DND-41 (cell line): Measurements from ENCODE around the gene FAM120A.

Experiments
- ATAC-seq: fragments of 200-7000 bp; cut with Tn5 transposase; 3 replicates; pipeline ENCODE4 v1.9.1; 2021; ENCODE audit warnings: low read depth; ENCODE audit not compliant: insufficient read depth
- DNase-seq: peaks from one replicate; pipeline ENCODE4 v3.0.0-alpha.2; 2020
- H2AFZ ChIP-seq: 2 replicates; pipeline ENCODE4 v1.6.0; 2012; ENCODE audit warnings: low read depth, low read length
- H3K27ac ChIP-seq: 2 replicates; pipeline ENCODE4 v1.5.1; 2012; ENCODE audit warnings: low read length, inconsistent platforms
- H3K27me3 ChIP-seq: fragments of 200-600 bp; sonication (generic); 2 replicates; pipeline ENCODE4 v1.6.0; 2012; ENCODE audit warnings: low read length, mild to moderate bottlenecking, inconsistent platforms; ENCODE audit not compliant: insufficient read depth, poor library complexity
- H3K36me3 ChIP-seq: 2 replicates; pipeline ENCODE4 v1.5.1; 2012; ENCODE audit warnings: low read length, inconsistent platforms; ENCODE audit not compliant: insufficient read depth
- H3K4me1 ChIP-seq: 2 replicates; pipeline ENCODE4 v1.5.1; 2012; ENCODE audit warnings: mild to moderate bottlenecking, low read length; ENCODE audit not compliant: insufficient read depth
- H3K4me2 ChIP-seq: 2 replicates; pipeline ENCODE4 v1.6.0; 2012; ENCODE audit warnings: mild to moderate bottlenecking, moderate library complexity, low read length, inconsistent platforms; ENCODE audit not compliant: insufficient read depth
- H3K4me3 ChIP-seq, 2 experiments: fragments of 200-600 bp in 1 of 2; shearing (Covaris generic) in 1 of 2; 2 replicates each; pipeline ENCODE4 v1.5.1; 2012 to 2016; ENCODE audit warnings: inconsistent platforms in 2 of 2, low read length in 2 of 2, mild to moderate bottlenecking in 2 of 2, low read depth in 1 of 2, moderate library complexity in 1 of 2
- H3K79me2 ChIP-seq: 2 replicates; pipeline ENCODE4 v1.6.0; 2012; ENCODE audit warnings: low read length, inconsistent platforms; ENCODE audit not compliant: insufficient read depth
- H3K9ac ChIP-seq: 2 replicates; pipeline ENCODE4 v1.6.0; 2012; ENCODE audit warnings: low read depth, mild to moderate bottlenecking, inconsistent platforms, low read length, moderate library complexity
- H3K9me3 ChIP-seq: 2 replicates; pipeline ENCODE4 v1.5.1; 2012; ENCODE audit warnings: low read length, moderate library complexity, mild to moderate bottlenecking, inconsistent platforms; ENCODE audit not compliant: insufficient read depth, severe bottlenecking
- H4K20me1 ChIP-seq: 2 replicates; pipeline ENCODE4 v1.6.0; 2012; ENCODE audit warnings: low read length; ENCODE audit not compliant: insufficient read depth
- CTCF ChIP-seq: IDR thresholded peaks from 2 replicates; pipeline ENCODE4 v1.5.1; 2012; ENCODE audit warnings: borderline replicate concordance, low read length, moderate library complexity, mild to moderate bottlenecking; ENCODE audit not compliant: poor library complexity, severe bottlenecking; ENCODE audit errors: extremely low read depth
- EZH2 ChIP-seq: IDR thresholded peaks from 3 replicates; pipeline ENCODE4 v1.6.1; 2012; ENCODE audit warnings: borderline replicate concordance, low read depth, mild to moderate bottlenecking, moderate library complexity, low read length, inconsistent platforms; ENCODE audit not compliant: severe bottlenecking

The FAM120A gene

GRCh38 chr9:93590609-93591234 is 139.2 kb downstream of the FAM120A start:
- ATAC-seq (no peak), DNase-seq (peak; percentile 1)
- Histone ChIP-seq H2AFZ (no peak overlapping the region), H4K20me1 (peaks cover 89% of the 10 kb centered on the region), H3K79me2 (peaks cover 99% of the 10 kb centered on the region), H3K4me1 (no peaks in the 10 kb centered on the region), H3K9ac (no peak overlapping the region), H3K4me3 (no peak overlapping the region), H3K27me3 (no peaks in the 10 kb centered on the region), H3K36me3 (no peaks in the 10 kb centered on the region), H3K27ac (no peak overlapping the region), H3K4me2 (no peak overlapping the region), H3K9me3 (no peaks in the 10 kb centered on the region)
- no peak for TF ChIP-seq EZH2
- no peak for TF ChIP-seq CTCF

GRCh38 chr9:93591301-93592007 is 140.0 kb downstream of the FAM120A start:
- ATAC-seq, result no peak
- H3K27me3 ChIP-seq, result no peaks in the 10 kb centered on the region
- H4K20me1 ChIP-seq, result peaks cover 89% of the 10 kb centered on the region
- H3K9me3 ChIP-seq, result no peaks in the 10 kb centered on the region
- H3K4me1 ChIP-seq, result no peaks in the 10 kb centered on the region
- DNase-seq, result peak; percentile 1
- H3K27ac ChIP-seq, result no peak overlapping the region
- H3K36me3 ChIP-seq, result no peaks in the 10 kb centered on the region
- TF ChIP-seq EZH2, result no peak
- no peak for TF ChIP-seq CTCF
- no peak overlapping the region for H3K9ac ChIP-seq
- H2AFZ ChIP-seq, result no peak overlapping the region
- no peak overlapping the region for H3K4me3 ChIP-seq
- H3K79me2 ChIP-seq, result peaks cover 99% of the 10 kb centered on the region
- H3K4me2 ChIP-seq, result no peak overlapping the region

GRCh38 chr9:93592008-93592642 is 140.6 kb downstream of the FAM120A start:
- Histone ChIP-seq H3K9ac (no peak overlapping the region), H2AFZ (no peak overlapping the region), H3K36me3 (no peaks in the 10 kb centered on the region), H3K79me2 (peaks cover 94% of the 10 kb centered on the region), H4K20me1 (peaks cover 84% of the 10 kb centered on the region), H3K4me1 (no peaks in the 10 kb centered on the region), H3K4me2 (no peak overlapping the region), H3K27me3 (no peaks in the 10 kb centered on the region), H3K27ac (no peak overlapping the region), H3K9me3 (no peaks in the 10 kb centered on the region), H3K4me3 (no peak overlapping the region)
- TF ChIP-seq CTCF (no peak), EZH2 (no peak)
- DNase-seq (peak; percentile 4), ATAC-seq (0 out of 3 replicates have a peak, but pooled peaks have one; percentile 12)
